Neuronal stem cell (in vitro differentiated cells): ENCODE measurements around the gene KATNB1.
"Not testable (repeated sequence)": the region's sequence is repeated elsewhere in the genome, so short reads cannot be mapped to it uniquely, and the experiment has no call there.

Source experiments
- DNase-seq: peaks from one replicate; pipeline ENCODE4 v3.0.0-alpha.2; 2013; ENCODE audit warnings: low spot score
- H2AFZ ChIP-seq: one replicate; pipeline ENCODE4 v1.6.1; 2013; ENCODE audit warnings: mild to moderate bottlenecking, low read length, inconsistent platforms
- H2AK5ac ChIP-seq: 2 replicates; pipeline ENCODE4 v1.6.1; 2013; ENCODE audit warnings: low read depth, mild to moderate bottlenecking, inconsistent platforms, low read length, moderate library complexity, mixed read lengths
- H2BK120ac ChIP-seq: 2 replicates; pipeline ENCODE4 v1.6.1; 2013; ENCODE audit warnings: low read depth, mild to moderate bottlenecking, inconsistent platforms, low read length, moderate library complexity, mixed read lengths
- H2BK12ac ChIP-seq: one replicate; pipeline ENCODE4 v1.6.1; 2013; ENCODE audit warnings: low read length, inconsistent platforms
- H2BK15ac ChIP-seq: 2 replicates; pipeline ENCODE4 v1.6.1; 2013; ENCODE audit warnings: mild to moderate bottlenecking, low read length, inconsistent platforms, mixed read lengths
- H2BK5ac ChIP-seq: one replicate; pipeline ENCODE4 v1.6.1; 2013; ENCODE audit warnings: inconsistent platforms, mild to moderate bottlenecking, low read length, moderate library complexity
- H3K14ac ChIP-seq: one replicate; pipeline ENCODE4 v1.6.1; 2013; ENCODE audit warnings: low read length, inconsistent platforms
- H3K18ac ChIP-seq: 2 replicates; pipeline ENCODE4 v1.6.1; 2013; ENCODE audit warnings: low read length, inconsistent platforms
- H3K23ac ChIP-seq: 2 replicates; pipeline ENCODE4 v1.6.1; 2013; ENCODE audit warnings: low read depth, mild to moderate bottlenecking, mixed read lengths, low read length, inconsistent platforms; ENCODE audit not compliant: poor library complexity
- H3K27ac ChIP-seq: replicated peaks from 3 replicates; pipeline ENCODE4 v1.5.1; 2013; ENCODE audit warnings: low read length, inconsistent platforms
- H3K27me3 ChIP-seq, 3 experiments: 2 replicates each; pipeline ENCODE4 v1.6.1; 2013; ENCODE audit warnings: low read length in 3 of 3, mild to moderate bottlenecking in 2 of 3, inconsistent platforms in 1 of 3, low read depth in 1 of 3, mixed read lengths in 1 of 3, moderate library complexity in 1 of 3; ENCODE audit not compliant: control insufficient read depth in 3 of 3, insufficient read depth in 3 of 3
- H3K36me3 ChIP-seq, 2 donors: replicated peaks in 1 of 2; 2 replicates each; pipeline ENCODE4 v1.6.1; 2013; ENCODE audit warnings: low read length in 2 of 2; ENCODE audit not compliant: control insufficient read depth in 2 of 2, insufficient read depth in 2 of 2
- H3K4ac ChIP-seq: 2 replicates; pipeline ENCODE4 v1.6.1; 2013; ENCODE audit warnings: inconsistent platforms, mild to moderate bottlenecking, low read length, moderate library complexity
- H3K4me1 ChIP-seq, 2 donors: 1 replicate in 1 of 2; 2 replicates in 1 of 2; pipeline ENCODE4 v1.6.1; 2013; ENCODE audit warnings: low read length in 2 of 2, low read depth in 1 of 2; ENCODE audit not compliant: control insufficient read depth in 2 of 2, insufficient read depth in 1 of 2
- H3K4me2 ChIP-seq: one replicate; pipeline ENCODE4 v1.6.1; 2013; ENCODE audit warnings: mild to moderate bottlenecking, low read length, inconsistent platforms; ENCODE audit not compliant: insufficient read depth, poor library complexity, severe bottlenecking
- H3K4me3 ChIP-seq, 2 donors: 2 replicates each; pipeline ENCODE4 v1.5.1; 2013; ENCODE audit warnings: low read length in 2 of 2, mild to moderate bottlenecking in 2 of 2, inconsistent platforms in 1 of 2, moderate library complexity in 1 of 2
- H3K79me1 ChIP-seq: one replicate; pipeline ENCODE4 v1.6.1; 2013; ENCODE audit warnings: low read depth, mild to moderate bottlenecking, inconsistent platforms, low read length, moderate library complexity
- H3K9ac ChIP-seq: one replicate; pipeline ENCODE4 v1.6.1; 2013; ENCODE audit warnings: mild to moderate bottlenecking, low read depth, low read length, inconsistent platforms; ENCODE audit not compliant: poor library complexity
- H3K9me3 ChIP-seq, 2 donors: replicated peaks in 1 of 2; 2 replicates each; pipeline versions ENCODE3 to v1.6.1; 2013; ENCODE audit warnings: low read length in 2 of 2, mild to moderate bottlenecking in 2 of 2, inconsistent platforms in 1 of 2, low read depth in 1 of 2, mixed read lengths in 1 of 2, moderate library complexity in 1 of 2; ENCODE audit not compliant: control insufficient read depth in 2 of 2, insufficient read depth in 1 of 2
- H4K8ac ChIP-seq: one replicate; pipeline ENCODE4 v1.6.1; 2013; ENCODE audit warnings: low read depth, mild to moderate bottlenecking, inconsistent platforms, low read length, moderate library complexity
- H4K91ac ChIP-seq: one replicate; pipeline ENCODE4 v1.6.1; 2013; ENCODE audit warnings: low read length, low read depth, mild to moderate bottlenecking, inconsistent platforms; ENCODE audit not compliant: poor library complexity
- WGBS, 2 donors: extraction: QIAGEN DNeasy Blood & Tissue Kit; methylation state at CpG; one replicate each; pipeline ENCODE4 v1.1.7; 2013; ENCODE audit warnings: missing lambda C conversion rate in 2 of 2, mixed read lengths in 1 of 2; ENCODE audit not compliant: insufficient read length in 2 of 2, insufficient replicate concordance in 1 of 2; ENCODE audit errors: extremely low coverage in 2 of 2; 5-methylcytosine and 5-hydroxymethylcytosine counted together

KATNB1 gene

DNA sequence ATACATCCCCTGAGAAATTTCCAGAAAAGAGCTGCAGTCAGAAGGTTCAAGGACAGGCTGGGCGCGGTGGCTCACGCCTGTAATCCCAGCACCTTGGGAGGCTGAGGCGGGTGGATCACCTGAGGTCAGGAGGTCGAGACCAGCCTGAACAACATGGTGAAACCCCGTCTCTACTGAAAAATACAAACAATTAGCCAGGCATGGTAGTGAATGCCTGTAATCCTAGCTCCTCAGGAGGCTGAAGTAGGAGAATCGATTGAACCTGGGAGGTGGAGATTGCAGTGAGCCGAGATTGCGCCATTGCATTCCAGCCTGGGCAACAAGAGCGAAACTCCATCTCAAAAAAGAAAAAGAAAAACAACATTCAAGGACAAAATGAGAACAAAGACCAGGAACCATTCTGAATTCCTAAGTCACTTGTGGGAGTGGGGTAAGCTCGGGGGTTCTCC lies 47.1 kb downstream of the KATNB1 start:
- H3K4ac ChIP-seq, H3K23ac ChIP-seq, H3K27me3 ChIP-seq, H3K9ac ChIP-seq, DNase-seq, H2BK120ac ChIP-seq, H2AK5ac ChIP-seq, H3K27ac ChIP-seq, H3K9me3 ChIP-seq, H2BK12ac ChIP-seq, H4K8ac ChIP-seq, H3K4me3 ChIP-seq, H3K36me3 ChIP-seq, H3K14ac ChIP-seq, H2BK5ac ChIP-seq, H3K4me1 ChIP-seq, H2AFZ ChIP-seq, H3K79me1 ChIP-seq, H4K91ac ChIP-seq, H3K4me2 ChIP-seq, H2BK15ac ChIP-seq, H3K18ac ChIP-seq: not testable (repeated sequence)
- no CpG with 5 or more reads among the region's 11 CpGs for WGBS, 2 donors

GRCh38 chr16:57783116-57783515 lies 47.5 kb downstream of the KATNB1 start:
- no peak for DNase-seq
- Histone ChIP-seq H3K9ac (no peak overlapping the region), H3K27ac (no peak overlapping the region), H3K4me2 (no peak overlapping the region), H3K4ac (no peak overlapping the region), H3K27me3 (no peaks in the 10 kb centered on the region), H2AFZ (no peak overlapping the region), H4K8ac (no peak overlapping the region), H3K79me1 (peaks cover 1% of the 10 kb centered on the region), H3K14ac (no peak overlapping the region), H2BK12ac (no peak overlapping the region), H4K91ac (no peak overlapping the region), H3K18ac (no peak overlapping the region), H3K4me1 (no peaks in the 10 kb centered on the region), H2BK5ac (no peak overlapping the region), H3K4me3 (no peak overlapping the region), H3K36me3 (no peaks in the 10 kb centered on the region), H3K23ac (no peak overlapping the region), H3K9me3 (no peaks in the 10 kb centered on the region), H2BK120ac (no peak overlapping the region), H2BK15ac (no peak overlapping the region), H2AK5ac (no peak overlapping the region)
- WGBS, 2 donors, result no CpG with 5 or more reads among the region's 4 CpGs

DNA sequence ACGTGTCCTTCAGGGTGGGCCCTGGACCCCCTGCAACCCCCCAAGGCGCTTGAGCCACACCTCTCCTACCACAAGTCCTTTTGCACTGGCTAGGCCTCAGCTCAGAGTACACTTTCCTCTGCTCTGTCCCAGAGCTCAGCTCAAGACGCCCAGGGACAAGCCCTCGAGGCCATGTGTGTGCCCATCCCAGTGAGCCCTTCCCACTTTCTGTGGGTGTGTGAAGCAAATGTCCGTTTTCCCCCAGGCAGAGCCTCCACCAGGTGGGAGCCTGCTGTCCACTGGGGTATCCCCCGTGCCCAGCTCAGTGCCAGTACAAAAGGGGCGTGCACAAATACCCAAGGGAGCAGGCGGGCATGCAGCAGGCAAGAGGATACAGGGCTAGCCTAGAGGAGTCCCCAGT lies 48.3 kb downstream of the KATNB1 start:
- Histone ChIP-seq H2BK12ac (no peak overlapping the region), H3K18ac (peak overlapping the region; percentile 64), H2BK120ac (no peak overlapping the region), H3K23ac (peak overlapping the region; percentile 80), H4K8ac (no peak overlapping the region), H2AFZ (no peak overlapping the region), H4K91ac (no peak overlapping the region), H3K4me1 (no peaks in the 10 kb centered on the region), H2BK15ac (peak overlapping the region; percentile 7), H3K27me3 (no peaks in the 10 kb centered on the region), H3K9me3 (no peaks in the 10 kb centered on the region), H3K9ac (no peak overlapping the region), H3K4ac (no peak overlapping the region), H3K36me3 (no peaks in the 10 kb centered on the region), H3K79me1 (peaks cover 1% of the 10 kb centered on the region), H2BK5ac (no peak overlapping the region), H3K4me2 (no peak overlapping the region), H3K4me3 (no peak overlapping the region), H3K14ac (no peak overlapping the region), H3K27ac (no peak overlapping the region), H2AK5ac (peak overlapping the region; percentile 95)
- no peak for DNase-seq
- WGBS, 2 donors, result no CpG with 5 or more reads among the region's 8 CpGs

GRCh38 chr16:57784334-57784733 lies 48.8 kb downstream of the KATNB1 start:
- Histone ChIP-seq H4K91ac (no peak overlapping the region), H2AFZ (no peak overlapping the region), H3K14ac (no peak overlapping the region), H3K27me3 (no peaks in the 10 kb centered on the region), H3K27ac (no peak overlapping the region), H3K4me1 (peaks cover 0 to 4% of the 10 kb centered on the region in 2 donors), H2AK5ac (peak overlapping the region; percentile 95), H3K36me3 (no peaks in the 10 kb centered on the region), H2BK15ac (no peak overlapping the region), H2BK120ac (no peak overlapping the region), H4K8ac (no peak overlapping the region), H3K9ac (no peak overlapping the region), H2BK12ac (peak overlapping the region; percentile 16), H3K4me2 (no peak overlapping the region), H2BK5ac (no peak overlapping the region), H3K4ac (no peak overlapping the region), H3K79me1 (peaks cover 1% of the 10 kb centered on the region), H3K4me3 (no peak overlapping the region), H3K18ac (peak overlapping the region; percentile 16), H3K23ac (peak overlapping the region; percentile 80), H3K9me3 (no peaks in the 10 kb centered on the region)
- DNase-seq, result no peak
- no CpG with 5 or more reads among the region's 7 CpGs for WGBS, 2 donors
